Stimulated activated naive CD4-positive, alpha-beta T cell treated with Interleukin-2 at 50 U/mL for 16 hours (primary cell): ENCODE results near the gene IFI27L1.
A peak's percentile ranks its signal among the peaks of the same experiment; 100 is the strongest.

ENCODE experiments used
- DNase-seq: peaks from one replicate; lab custom pipeline; 2025; lab: John Stamatoyannopoulos, UW

Gene IFI27L1

GRCh38 chr14:94080621-94081385, at the start of gene IFI27L1, which contains the start of gene DDX24:
Gene IFI27L1, plus strand, starts transcription at chr14:94081310. Its CDS starts 15,628 bp downstream, at chr14:94096938.
Gene DDX24, minus strand, starts transcription at chr14:94081202. Its CDS starts 1,460 bp downstream, at chr14:94079742.
- peak; percentile 96 for DNase-seq

DNA sequence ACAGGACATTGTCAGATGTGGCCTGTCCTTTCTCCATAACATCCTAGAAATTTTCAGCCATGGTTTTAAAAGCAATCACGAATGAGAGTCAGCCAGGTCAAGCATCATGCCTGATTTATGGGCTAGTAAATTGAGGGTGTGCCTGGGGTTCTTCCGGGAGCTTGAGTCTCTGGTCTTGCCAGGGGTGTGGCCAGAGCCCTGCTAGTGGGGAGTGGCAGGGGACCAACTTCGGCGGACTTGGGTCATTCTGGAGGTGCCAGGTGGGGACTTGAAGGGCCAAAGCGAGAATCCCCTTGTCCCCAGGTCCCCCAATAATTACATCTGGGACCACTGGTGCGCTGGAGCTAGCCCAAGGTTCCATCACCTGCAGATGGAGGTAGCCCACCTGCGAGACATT, 49.2 kb upstream of the IFI27L1 start:
- DNase-seq = no peak

- DNase-seq = no peak
These were observed 46.2 kb upstream of the IFI27L1 start for GRCh38 chr14:94034886-94035285.

DNA sequence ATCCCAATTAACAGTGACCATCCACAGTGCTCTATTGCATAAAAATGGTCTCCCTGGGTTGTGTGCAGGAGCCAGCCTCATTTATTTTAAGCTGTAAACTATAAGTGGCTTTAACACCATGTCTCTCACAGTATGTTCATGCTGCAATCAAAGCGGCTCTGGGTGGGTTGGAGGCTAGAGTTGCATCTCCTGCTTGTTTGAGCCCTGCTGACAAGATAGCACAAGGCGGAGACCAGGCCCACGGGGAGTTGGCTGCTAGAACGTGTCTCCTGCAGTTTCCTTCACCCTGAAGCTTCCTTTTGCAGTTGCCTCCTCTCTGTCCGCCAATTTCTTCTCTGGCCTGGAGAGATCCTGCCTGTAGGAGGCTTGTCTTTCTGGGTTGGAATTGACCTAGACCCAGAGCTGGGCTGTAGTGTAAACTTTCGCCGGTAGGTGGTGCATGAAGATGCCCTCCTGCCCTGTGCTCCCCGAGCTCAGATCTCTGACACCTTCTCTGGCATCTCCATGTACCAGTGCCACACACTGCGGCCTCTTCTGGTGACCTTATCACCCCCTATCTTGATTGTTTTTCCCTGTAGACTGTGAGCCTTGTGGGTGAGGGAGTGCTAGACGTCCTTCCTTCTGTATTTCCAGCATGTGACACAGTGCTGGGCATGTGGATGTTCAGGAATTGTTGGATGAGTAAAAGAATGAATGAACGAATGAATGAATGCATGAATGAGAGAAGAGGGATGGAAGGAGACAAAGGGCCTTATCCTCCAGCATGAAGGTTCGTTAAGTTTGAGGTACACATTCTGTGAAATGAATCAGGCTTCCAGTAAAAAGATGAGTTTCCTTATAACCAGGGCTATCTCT, 44.6 kb upstream of the IFI27L1 start:
- DNase-seq = peak; percentile 69

DNA sequence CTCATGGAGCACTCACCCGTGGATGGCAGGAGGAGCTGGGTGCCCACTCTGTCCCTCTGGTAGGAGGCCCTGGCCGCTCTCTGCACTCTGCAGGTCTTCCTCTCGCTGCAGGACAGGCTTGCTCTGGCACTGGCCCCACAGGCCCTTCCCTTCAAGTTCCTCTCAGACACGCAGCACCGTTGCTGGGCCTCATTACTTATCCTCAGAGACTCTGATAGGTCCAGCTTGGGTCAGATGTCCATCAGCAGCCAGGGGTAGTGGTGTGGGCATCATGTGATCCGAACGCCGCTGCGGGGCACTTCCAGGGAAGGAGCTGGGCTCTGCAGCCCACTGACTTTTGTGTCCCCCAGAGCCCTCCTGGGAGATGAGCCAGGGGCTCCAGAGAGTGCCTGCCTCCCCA, 43.2 kb upstream of the IFI27L1 start:
- DNase-seq = no peak

GRCh38 chr14:94038510-94038909, 42.6 kb upstream of the IFI27L1 start:
- DNase-seq = no peak

DNA sequence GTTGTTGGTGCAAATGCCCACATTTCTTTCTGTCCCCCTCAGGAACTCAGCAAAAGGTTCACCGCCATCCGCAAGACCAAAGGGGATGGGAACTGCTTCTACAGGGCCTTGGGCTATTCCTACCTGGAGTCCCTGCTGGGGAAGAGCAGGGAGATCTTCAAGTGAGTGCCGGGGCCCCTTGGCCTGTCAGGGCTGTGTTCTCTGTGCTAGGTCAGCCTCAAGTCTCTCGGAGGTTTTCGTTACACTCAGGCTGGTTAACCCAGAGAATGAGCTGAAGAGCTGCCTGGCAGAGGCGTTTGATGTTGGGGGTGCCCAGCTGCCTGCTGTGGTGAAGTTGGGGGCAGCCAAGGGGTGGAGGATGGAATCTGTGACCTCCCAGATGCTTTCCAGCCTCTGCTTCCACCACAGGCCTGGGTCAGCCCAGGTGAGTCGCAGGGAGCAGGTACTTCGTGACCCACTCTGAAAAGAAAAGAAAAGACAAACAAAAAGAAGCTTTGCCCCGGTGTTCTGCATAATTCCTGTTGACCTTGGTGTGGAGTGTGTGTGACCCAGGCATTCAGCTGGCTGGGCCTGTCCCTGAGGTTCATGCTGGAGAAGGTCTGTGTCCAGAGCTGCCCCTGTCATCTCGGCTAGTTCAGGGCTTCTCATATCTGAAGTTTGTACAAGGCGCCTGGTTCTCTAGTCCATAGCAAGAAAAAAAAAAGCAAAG, 42.0 kb upstream of the IFI27L1 start:
- DNase-seq = no peak

DNA sequence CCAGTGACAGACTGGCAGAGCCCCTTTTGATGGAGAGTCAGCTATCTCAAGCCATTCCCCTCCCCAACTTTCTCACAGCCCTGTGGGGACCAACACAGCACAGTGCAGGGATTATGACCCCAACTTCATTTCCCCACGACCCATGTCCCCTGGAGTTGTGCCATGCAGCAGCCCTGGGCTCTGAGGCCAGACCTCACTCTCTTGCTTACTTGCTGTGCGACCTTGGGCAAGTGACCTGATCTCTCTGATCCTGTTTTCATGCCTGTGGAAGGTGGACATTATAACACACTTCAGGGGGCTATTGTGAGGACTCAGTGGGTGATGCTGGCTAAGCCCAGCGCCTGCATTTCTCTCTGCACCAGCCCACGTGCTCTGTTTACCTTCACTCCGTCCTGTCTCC, 40.9 kb upstream of the IFI27L1 start:
- no peak for DNase-seq

- DNase-seq = no peak
These were observed 40.3 kb upstream of the IFI27L1 start for GRCh38 chr14:94040796-94041195.

GRCh38 chr14:94041551-94042346, 39.4 kb upstream of the IFI27L1 start:
- DNase-seq = no peak

DNA sequence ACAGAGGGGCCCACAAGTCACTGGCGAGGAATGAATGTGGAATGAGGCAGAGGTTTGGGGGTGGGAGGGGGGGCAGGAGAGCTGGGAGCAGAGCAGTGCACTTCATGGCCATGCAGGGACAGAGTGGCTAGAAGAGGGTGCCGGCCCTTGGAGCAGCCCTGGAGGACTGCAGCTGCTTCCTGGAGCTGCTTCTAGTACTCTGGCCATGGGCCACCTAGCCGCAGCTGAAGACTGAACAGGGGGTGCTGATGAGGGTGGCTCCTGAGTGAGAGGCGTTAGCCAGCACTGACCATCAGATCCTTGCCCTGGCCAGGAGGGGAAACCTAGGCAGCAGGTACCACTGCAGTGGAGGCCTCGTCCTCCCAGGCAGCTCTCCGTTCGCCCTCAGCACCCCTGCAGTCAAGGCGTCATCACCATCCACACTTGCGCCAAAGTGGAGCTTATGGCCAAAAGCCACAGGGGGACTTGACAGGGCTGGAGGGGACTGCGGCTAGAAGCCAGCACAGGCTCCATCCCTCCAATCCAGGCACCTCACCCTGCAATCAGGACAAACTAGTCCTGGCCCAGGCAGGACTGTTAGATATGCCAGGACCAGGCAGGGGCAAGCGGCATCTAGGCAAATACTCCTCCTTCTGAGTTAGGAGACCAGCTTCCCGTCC, 38.5 kb upstream of the IFI27L1 start:
- DNase-seq = no peak

GRCh38 chr14:94043111-94043755, 37.9 kb upstream of the IFI27L1 start:
- no peak for DNase-seq

DNA sequence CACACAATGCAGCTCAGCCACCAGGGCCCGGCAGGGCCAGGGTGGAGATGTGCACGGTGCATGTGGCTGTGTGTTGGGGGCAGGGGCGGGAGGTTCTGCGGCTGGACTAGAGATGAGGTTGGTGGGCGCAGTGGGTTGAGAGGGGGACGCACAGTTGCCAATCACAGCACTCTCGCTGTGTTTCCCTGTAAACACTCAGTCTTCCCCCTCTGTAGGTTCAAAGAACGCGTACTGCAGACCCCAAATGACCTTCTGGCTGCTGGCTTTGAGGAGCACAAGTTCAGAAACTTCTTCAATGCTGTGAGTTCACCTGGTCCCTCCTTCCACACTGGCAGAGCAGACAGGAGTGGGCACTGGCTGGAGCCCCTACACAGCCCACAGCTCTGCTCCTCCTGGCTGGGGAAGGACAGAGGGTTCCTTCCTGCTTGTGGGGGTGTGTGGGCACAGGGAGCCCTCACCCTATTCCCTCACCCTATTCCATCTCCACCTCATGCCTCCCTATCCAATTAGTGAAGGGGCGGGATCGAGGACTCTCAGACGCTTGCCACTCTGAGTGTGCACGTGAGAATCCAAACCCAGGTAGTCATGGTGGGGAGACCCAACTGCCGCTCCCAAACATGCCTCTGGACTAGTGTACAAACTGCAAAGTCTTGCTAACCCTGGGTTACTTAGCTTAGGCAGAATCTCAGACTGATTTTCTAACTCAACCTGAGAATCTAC, 37.2 kb upstream of the IFI27L1 start:
- DNase-seq = no peak

DNA sequence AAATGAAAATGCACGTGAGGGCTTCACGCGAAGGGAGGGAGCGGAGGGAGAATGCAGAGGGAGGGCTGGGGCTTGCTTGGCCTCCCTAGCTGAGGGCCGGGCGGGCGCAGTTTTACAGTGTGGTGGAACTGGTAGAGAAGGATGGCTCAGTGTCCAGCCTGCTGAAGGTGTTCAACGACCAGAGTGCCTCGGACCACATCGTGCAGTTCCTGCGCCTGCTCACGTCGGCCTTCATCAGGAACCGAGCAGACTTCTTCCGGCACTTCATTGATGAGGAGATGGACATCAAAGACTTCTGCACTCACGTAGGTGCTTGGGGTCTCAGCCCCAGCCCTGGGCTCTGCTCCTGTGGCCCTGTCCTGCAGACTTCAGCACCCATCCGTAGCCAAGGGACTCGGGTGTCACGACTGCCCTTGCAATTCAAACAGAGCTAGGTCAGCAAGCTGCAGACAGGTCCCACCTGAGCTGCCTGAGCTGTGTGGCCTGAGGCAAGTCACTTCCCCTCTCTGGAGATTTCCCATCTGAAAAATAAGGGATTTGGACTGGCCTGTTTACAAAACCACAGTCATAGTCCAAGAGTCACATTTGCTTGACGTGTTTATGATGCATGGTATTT, 36.5 kb upstream of the IFI27L1 start:
- no peak for DNase-seq

DNA sequence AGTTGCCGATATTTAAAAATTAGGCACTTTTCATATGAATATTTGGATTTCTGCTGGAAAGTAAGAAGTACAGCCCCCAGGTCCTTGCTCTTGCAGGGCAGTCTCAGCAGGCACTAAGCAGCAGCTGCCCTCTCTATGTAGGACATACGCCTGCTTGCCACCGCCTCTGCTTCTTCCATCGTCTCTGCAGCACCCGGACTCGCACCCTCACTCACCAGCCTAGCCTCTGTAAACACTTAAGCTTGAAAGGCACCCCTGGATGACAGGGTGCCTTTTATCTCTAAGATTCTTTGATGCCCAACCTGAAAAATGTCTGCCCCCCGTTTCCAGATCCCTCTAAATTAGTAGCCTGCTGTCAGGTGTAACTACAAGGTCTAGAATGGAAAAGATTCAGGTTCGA, 36.0 kb upstream of the IFI27L1 start:
- no peak for DNase-seq

DNA sequence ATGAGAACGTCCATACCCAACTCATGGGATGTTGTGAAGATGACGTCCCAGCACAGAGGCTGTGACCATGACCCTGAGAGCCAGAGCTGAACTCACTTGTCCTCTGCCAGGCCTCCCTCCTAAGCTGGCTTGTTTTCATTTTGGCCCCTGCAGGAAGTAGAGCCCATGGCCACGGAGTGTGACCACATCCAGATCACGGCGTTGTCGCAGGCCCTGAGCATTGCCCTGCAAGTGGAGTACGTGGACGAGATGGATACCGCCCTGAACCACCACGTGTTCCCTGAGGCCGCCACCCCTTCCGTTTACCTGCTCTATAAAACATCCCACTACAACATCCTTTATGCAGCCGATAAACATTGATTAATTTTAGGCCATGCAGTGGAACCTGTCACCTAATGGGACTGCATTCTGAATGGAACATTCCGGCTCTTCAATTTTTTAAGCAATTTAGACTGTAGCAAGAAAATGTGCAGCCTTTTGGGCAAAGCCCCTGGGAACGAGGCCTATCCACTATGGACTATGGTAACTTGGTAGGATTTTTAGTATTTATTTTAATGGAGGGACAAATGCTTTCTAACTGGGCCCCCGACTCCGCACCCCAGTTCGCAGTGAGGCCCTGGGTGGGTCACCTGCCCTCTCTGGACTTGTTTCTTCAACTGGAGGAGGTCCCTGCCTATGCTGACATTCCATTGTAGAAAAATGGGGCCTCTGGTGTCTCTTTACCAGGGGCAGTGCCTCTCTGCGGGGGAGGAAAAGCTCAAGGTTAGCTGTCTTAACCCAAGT, 35.4 kb upstream of the IFI27L1 start:
- no peak for DNase-seq

DNA sequence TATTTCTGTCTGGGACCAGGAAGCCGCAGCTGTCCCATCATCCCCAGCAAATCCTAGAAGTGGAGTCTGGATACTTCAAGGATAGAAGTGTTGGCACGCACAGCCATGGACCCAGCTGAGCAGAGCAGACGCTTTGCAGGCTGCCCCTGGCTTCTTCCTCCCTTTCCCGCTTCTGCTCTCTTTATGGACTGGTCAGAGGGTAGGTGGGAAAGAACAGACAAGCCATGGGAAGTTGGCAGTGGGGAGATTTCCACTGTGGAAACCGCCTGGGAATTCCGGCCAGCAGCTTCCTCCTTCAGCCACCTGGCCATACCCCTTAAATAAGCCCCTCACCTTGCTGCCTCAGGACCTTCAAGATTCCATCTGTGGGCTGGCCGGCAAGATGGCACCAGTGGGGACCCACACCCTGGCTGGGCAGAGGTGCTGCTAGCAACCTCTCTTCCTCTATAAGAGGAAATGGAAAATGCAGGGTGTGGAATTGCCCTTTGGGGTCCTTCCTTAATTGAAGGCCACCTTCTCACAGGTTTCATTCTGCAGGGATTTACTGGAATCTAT, 34.3 kb upstream of the IFI27L1 start:
- DNase-seq = no peak

- DNase-seq = no peak
These were observed 33.5 kb upstream of the IFI27L1 start for GRCh38 chr14:94047581-94047980.
